GM19240 (cell line): ENCODE results near the gene TCF4.

Experiments used
- DNase-seq: peaks from one replicate; pipeline ENCODE4 v3.0.0; 2011; ENCODE audit warnings: low spot score; ENCODE audit not compliant: insufficient read length

TCF4 gene

DNA sequence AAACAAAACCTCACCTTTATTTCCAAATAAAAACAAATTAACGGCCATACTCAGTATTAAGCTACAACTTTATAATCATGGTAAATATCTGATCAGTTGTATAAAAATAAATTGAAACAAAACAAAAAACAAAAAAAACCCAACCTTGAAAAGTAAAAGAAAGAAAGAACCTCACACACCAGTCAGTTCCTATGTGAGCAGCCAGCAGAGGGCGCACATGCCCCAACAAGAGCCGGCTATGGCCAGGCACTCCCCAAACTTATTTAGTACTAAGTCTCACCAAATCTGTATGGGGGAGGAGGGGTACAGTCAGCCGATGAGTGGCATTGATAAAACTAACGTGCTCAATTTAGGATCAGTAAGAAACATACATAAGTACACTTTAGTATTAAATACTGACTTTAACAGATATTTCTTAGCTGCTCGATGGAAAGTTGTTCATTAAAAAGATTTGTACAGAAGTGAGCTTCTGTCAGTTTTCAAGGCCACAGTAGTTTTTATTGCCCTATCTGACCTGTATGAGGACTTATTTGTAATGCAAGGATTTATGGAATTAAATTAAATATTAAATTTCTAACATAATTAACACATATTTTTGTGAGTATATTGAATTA lies 172.6 kb downstream of the TCF4 start:
- peak; percentile 44 for DNase-seq

GRCh38 chr18:55414475-55414874 lies 173.5 kb downstream of the TCF4 start:
- no peak for DNase-seq

- no peak for DNase-seq
Observed at GRCh38 chr18:55413474-55413873, 174.5 kb downstream of the TCF4 start.

- DNase-seq: no peak
Observed at GRCh38 chr18:55407774-55408535, 180.0 kb downstream of the TCF4 start.

- DNase-seq: no peak
Observed at GRCh38 chr18:55407191-55407590, 180.8 kb downstream of the TCF4 start.

DNA sequence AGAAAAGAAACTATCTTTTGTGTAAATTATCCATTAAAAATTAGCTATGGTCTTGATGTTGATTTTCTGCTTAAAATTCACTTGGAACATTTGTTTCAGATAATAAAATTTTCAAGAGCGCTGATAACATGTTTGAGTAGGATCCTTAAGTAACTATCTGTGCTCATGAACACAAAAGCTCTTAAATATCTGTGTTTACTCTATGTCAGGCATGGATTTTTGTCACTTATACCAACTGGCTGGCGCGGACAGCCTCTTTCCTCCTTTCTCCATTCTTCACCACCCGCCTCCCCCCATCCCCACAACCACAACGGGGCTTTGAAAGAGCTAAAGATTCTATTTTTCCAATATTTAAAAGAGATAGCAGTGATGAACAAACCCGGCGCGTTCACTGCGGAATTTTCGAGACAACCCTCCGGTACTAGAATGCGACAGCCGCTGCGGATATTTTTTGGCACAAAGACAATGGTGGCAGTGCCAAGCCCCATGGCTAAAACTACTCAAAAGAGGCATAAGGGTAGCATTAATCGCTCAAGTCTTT lies 181.5 kb downstream of the TCF4 start:
- no peak for DNase-seq

DNA sequence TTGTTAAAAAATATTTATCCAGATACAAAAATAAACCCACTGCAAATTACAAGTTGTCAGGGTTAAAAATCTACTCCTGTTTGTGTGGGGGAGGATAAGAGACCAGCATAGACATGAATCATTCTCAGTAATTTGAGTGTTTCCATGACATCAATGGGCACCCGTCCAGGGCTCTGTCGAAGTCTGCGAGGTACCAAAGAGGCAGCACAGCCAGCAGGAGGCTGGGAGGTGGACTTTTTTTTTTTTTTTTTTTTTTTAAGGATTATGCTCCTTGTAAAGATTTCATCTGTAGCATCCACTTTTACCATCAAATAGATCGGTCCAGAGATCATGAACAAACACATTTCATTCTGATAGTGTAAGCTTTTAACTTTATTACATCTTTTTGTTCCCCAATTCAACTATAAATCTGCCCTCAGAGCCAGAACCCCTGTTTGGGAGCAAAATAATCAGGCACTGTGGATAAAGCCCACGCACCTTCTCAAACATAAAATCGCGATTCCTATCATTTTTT lies 182.0 kb downstream of the TCF4 start:
- DNase-seq: no peak

- DNase-seq: no peak
Observed at GRCh38 chr18:55405475-55405874, 182.5 kb downstream of the TCF4 start.

GRCh38 chr18:55404832-55405465 lies 183.0 kb downstream of the TCF4 start:
- no peak for DNase-seq

- no peak for DNase-seq
Observed at GRCh38 chr18:55404136-55404830, 183.7 kb downstream of the TCF4 start.

GRCh38 chr18:55403421-55403949 lies 184.5 kb downstream of the TCF4 start:
- no peak for DNase-seq

GRCh38 chr18:55402731-55403405 lies 185.1 kb downstream of the TCF4 start:
- DNase-seq: no peak

- no peak for DNase-seq
Observed at GRCh38 chr18:55401638-55402191, 186.3 kb downstream of the TCF4 start.

GRCh38 chr18:55400590-55401541 lies 187.1 kb downstream of the TCF4 start:
- DNase-seq: no peak

- DNase-seq: no peak
Observed at GRCh38 chr18:55400081-55400480, 187.9 kb downstream of the TCF4 start.

GRCh38 chr18:55398858-55399257 lies 189.1 kb downstream of the TCF4 start:
- DNase-seq: no peak

GRCh38 chr18:55396979-55397378 lies 191.0 kb downstream of the TCF4 start:
- DNase-seq: no peak

DNA sequence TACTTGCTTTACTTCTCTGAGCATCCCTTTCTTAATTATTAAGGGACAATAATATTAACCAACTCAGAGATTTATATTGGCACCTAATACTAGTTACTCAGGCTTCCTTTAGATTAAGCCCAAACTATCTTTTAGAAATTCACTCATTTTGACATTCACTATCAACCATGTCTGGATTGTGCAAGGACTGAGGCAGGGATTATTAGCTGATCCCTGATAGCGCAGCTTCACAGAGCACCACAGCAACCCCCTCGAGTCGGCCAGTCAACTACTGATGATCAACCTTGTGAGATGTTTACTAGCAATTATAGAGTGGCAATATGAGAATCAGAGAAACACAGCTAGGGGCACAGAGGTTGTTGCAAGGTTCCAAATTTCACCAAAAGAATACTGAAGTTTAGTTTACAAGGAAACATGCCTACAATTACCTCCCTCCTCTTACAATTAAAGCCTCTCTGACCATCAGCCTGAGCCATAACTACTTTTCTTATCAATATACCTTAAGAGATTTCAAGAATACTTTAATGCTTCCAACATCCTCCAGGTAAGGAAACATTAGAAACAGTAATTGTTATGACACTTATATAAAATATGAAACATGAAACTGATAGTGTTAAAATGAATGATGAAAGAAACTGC lies 191.6 kb downstream of the TCF4 start:
- no peak for DNase-seq

GRCh38 chr18:55395799-55396198 lies 192.2 kb downstream of the TCF4 start:
- DNase-seq: no peak
